ENCODE results near the gene SMARCA4. TPM values are rescaled to one million over a fixed set of nuclear protein-coding genes. Genes with fewer than 3 reads are reported as not detected.

The SMARCA4 gene
- total and polyA plus RNA-seq, 4 donors: 15.9 to 35.4 (median 22.5) TPM

- no peaks in the 10 kb centered on the region for H3K9me3 ChIP-seq (ENCODE audit: control insufficient read depth in 4 of 4, low read length in 3 of 4)
- no peaks in the 10 kb centered on the region for H3K27me3 ChIP-seq (ENCODE audit: control insufficient read depth in 4 of 4, insufficient read depth in 4 of 4, low read length in 3 of 4)
- H3K27ac ChIP-seq (ENCODE audit: low read depth in 1 of 2, low read length in 2 of 2): no peak overlapping the region
- no peak overlapping the region for H3K9ac ChIP-seq (ENCODE audit: low read depth in 1 of 2, low read length in 2 of 2)
- peaks cover 7 to 8% (median 8%) of the 10 kb centered on the region in 4 donors for H3K4me1 ChIP-seq (ENCODE audit: control insufficient read depth in 4 of 4, insufficient read depth in 4 of 4, low read length in 3 of 4)
- 95% methylated on average over 8 of the region's 8 CpGs for whole genome bisulfite sequencing
- H3K36me3 ChIP-seq (ENCODE audit: control insufficient read depth in 4 of 4, insufficient read depth in 3 of 4, low read depth in 1 of 4, low read length in 3 of 4): peaks cover 18 to 78% (median 33%) of the 10 kb centered on the region in 4 donors
- DNase-seq (ENCODE audit: low spot score): no peak
- no peak for TF ChIP-seq YY1 (IDR thresholded peaks at IDR 0.05)
- TF ChIP-seq, protein P1, sequence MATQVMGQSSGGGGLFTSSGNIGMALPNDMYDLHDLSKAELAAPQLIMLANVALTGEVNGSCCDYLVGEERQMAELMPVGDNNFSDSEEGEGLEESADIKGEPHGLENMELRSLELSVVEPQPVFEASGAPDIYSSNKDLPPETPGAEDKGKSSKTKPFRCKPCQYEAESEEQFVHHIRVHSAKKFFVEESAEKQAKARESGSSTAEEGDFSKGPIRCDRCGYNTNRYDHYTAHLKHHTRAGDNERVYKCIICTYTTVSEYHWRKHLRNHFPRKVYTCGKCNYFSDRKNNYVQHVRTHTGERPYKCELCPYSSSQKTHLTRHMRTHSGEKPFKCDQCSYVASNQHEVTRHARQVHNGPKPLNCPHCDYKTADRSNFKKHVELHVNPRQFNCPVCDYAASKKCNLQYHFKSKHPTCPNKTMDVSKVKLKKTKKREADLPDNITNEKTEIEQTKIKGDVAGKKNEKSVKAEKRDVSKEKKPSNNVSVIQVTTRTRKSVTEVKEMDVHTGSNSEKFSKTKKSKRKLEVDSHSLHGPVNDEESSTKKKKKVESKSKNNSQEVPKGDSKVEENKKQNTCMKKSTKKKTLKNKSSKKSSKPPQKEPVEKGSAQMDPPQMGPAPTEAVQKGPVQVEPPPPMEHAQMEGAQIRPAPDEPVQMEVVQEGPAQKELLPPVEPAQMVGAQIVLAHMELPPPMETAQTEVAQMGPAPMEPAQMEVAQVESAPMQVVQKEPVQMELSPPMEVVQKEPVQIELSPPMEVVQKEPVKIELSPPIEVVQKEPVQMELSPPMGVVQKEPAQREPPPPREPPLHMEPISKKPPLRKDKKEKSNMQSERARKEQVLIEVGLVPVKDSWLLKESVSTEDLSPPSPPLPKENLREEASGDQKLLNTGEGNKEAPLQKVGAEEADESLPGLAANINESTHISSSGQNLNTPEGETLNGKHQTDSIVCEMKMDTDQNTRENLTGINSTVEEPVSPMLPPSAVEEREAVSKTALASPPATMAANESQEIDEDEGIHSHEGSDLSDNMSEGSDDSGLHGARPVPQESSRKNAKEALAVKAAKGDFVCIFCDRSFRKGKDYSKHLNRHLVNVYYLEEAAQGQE (IDR thresholded peaks at IDR 0.05): no peak
- TF ChIP-seq RAD21 (IDR thresholded peaks at IDR 0.05): no peak
- H3K4me3 ChIP-seq (ENCODE audit: low read depth in 1 of 3, low read length in 3 of 3): no peak overlapping the region
These were observed 59.0 kb downstream of the SMARCA4 start for GRCh38 chr19:11019824-11020223.

GRCh38 chr19:11020423-11020822 lies 59.6 kb downstream of the SMARCA4 start:
- Histone ChIP-seq H3K27ac (ENCODE audit: low read depth in 1 of 2, low read length in 2 of 2) (no peak overlapping the region), H3K36me3 (ENCODE audit: control insufficient read depth in 4 of 4, insufficient read depth in 3 of 4, low read depth in 1 of 4, low read length in 3 of 4) (peaks cover 19 to 75% (median 31%) of the 10 kb centered on the region in 4 donors), H3K4me1 (ENCODE audit: control insufficient read depth in 4 of 4, insufficient read depth in 4 of 4, low read length in 3 of 4) (peaks cover 7 to 8% (median 8%) of the 10 kb centered on the region in 4 donors), H3K4me3 (ENCODE audit: low read depth in 1 of 3, low read length in 3 of 3) (no peak overlapping the region), H3K9ac (ENCODE audit: low read depth in 1 of 2, low read length in 2 of 2) (no peak overlapping the region), H3K9me3 (ENCODE audit: control insufficient read depth in 4 of 4, low read length in 3 of 4) (no peaks in the 10 kb centered on the region), H3K27me3 (ENCODE audit: control insufficient read depth in 4 of 4, insufficient read depth in 4 of 4, low read length in 3 of 4) (no peaks in the 10 kb centered on the region)
- no peak for DNase-seq (ENCODE audit: low spot score)
- TF ChIP-seq FOXA1 (IDR thresholded peaks at IDR 0.05) (no peak), CTCF (IDR thresholded peaks at IDR 0.05; ENCODE audit: low read depth, low read length, missing input control) (no peak), NR2F2 (IDR thresholded peaks at IDR 0.05) (no peak), SP1 (IDR thresholded peaks at IDR 0.05) (no peak), MAX (IDR thresholded peaks at IDR 0.05) (no peak), EGR1 (IDR thresholded peaks at IDR 0.05; ENCODE audit: low read depth in 2 of 2) (no peak), HNF4G (IDR thresholded peaks at IDR 0.05) (no peak), YY1 (IDR thresholded peaks at IDR 0.05) (no peak), ATF3 (IDR thresholded peaks at IDR 0.05) (no peak)
- TF ChIP-seq, protein P1 (IDR thresholded peaks at IDR 0.05): no peak
- TF ChIP-seq, protein P2, sequence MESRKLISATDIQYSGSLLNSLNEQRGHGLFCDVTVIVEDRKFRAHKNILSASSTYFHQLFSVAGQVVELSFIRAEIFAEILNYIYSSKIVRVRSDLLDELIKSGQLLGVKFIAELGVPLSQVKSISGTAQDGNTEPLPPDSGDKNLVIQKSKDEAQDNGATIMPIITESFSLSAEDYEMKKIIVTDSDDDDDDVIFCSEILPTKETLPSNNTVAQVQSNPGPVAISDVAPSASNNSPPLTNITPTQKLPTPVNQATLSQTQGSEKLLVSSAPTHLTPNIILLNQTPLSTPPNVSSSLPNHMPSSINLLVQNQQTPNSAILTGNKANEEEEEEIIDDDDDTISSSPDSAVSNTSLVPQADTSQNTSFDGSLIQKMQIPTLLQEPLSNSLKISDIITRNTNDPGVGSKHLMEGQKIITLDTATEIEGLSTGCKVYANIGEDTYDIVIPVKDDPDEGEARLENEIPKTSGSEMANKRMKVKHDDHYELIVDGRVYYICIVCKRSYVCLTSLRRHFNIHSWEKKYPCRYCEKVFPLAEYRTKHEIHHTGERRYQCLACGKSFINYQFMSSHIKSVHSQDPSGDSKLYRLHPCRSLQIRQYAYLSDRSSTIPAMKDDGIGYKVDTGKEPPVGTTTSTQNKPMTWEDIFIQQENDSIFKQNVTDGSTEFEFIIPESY (IDR thresholded peaks at IDR 0.05): no peak
- 99% methylated on average over 6 of the region's 6 CpGs for WGBS

Measured in liver (tissue), 9 donors.